ENCODE measurements around the gene SMARCD3.

- TF ChIP-seq POLR2A (IDR thresholded peaks at IDR 0.05; ENCODE audit: borderline replicate concordance, extremely low read depth, insufficient read depth, insufficient read length) (no peak), CTCF (IDR thresholded peaks at IDR 0.05 in 2 of 3, conservative IDR thresholded peaks at IDR 0.05 in 1 of 3; ENCODE audit: borderline replicate concordance in 1 of 3, insufficient read depth in 1 of 3, low read depth in 2 of 3, low read length in 2 of 3) (no peak), ZNF274 (IDR thresholded peaks at IDR 0.05; ENCODE audit: low read depth, low read length) (no peak), POLR2AphosphoS5 (IDR thresholded peaks at IDR 0.05; ENCODE audit: low read depth, low read length) (no peak)
Observed at GRCh38 chr7:151269511-151269910, 21.0 kb upstream of the SMARCD3 start.
